HL-60 (cell line): ENCODE measurements around the gene TJP3.

Experiments
- DNase-seq, 2 experiments: peaks; one replicate each; pipeline ENCODE4 v3.0.0-alpha.2; 2010 to 2020; ENCODE audit warnings: low read depth in 1 of 2, low spot score in 1 of 2
- H3K27ac ChIP-seq: fragments of 250-450 bp; sonication (Bioruptor Pico); replicated peaks from 2 replicates; pipeline ENCODE4 v1.5.1; 2020; ENCODE audit warnings: mild to moderate bottlenecking, moderate library complexity
- H3K27me3 ChIP-seq: fragments of 250-450 bp; sonication (Bioruptor Pico); 2 replicates; pipeline ENCODE4 v1.5.1; 2021; ENCODE audit warnings: mild to moderate bottlenecking, moderate library complexity; ENCODE audit not compliant: insufficient read depth, poor library complexity, severe bottlenecking
- H3K4me3 ChIP-seq: replicated peaks from 2 replicates; pipeline ENCODE4 v1.5.1; 2011; ENCODE audit warnings: mild to moderate bottlenecking, control low read depth, low read length; ENCODE audit not compliant: insufficient read depth
- CTCF ChIP-seq: IDR thresholded peaks from one replicate; pipeline ENCODE4 v1.5.1; 2011; ENCODE audit warnings: low read length, control low read depth, inconsistent platforms; ENCODE audit not compliant: insufficient read depth
- GABPA ChIP-seq: IDR thresholded peaks from 2 replicates; pipeline ENCODE4 v1.6.1; 2012; ENCODE audit warnings: low read depth
- POLR2AphosphoS5 ChIP-seq: IDR thresholded peaks from 2 replicates; pipeline ENCODE4 v1.6.1; 2012; ENCODE audit warnings: low read depth
- SPI1 ChIP-seq: IDR thresholded peaks from 2 replicates; pipeline ENCODE4 v1.6.1; 2012; ENCODE audit warnings: low read depth, mild to moderate bottlenecking, borderline replicate concordance
- TF ChIP-seq, protein P1 (sequence below): IDR thresholded peaks from 2 replicates; pipeline ENCODE4 v1.6.1; 2012; ENCODE audit warnings: low read depth; ENCODE audit not compliant: insufficient replicate concordance

TJP3 gene

GRCh38 chr19:3768748-3769099 is 60.5 kb downstream of the TJP3 start:
- DNase-seq, result no peak
- no peak overlapping the region for H3K27ac ChIP-seq
- no peaks in the 10 kb centered on the region for H3K27me3 ChIP-seq
- H3K4me3 ChIP-seq, result no peak overlapping the region
- TF ChIP-seq, protein P1, sequence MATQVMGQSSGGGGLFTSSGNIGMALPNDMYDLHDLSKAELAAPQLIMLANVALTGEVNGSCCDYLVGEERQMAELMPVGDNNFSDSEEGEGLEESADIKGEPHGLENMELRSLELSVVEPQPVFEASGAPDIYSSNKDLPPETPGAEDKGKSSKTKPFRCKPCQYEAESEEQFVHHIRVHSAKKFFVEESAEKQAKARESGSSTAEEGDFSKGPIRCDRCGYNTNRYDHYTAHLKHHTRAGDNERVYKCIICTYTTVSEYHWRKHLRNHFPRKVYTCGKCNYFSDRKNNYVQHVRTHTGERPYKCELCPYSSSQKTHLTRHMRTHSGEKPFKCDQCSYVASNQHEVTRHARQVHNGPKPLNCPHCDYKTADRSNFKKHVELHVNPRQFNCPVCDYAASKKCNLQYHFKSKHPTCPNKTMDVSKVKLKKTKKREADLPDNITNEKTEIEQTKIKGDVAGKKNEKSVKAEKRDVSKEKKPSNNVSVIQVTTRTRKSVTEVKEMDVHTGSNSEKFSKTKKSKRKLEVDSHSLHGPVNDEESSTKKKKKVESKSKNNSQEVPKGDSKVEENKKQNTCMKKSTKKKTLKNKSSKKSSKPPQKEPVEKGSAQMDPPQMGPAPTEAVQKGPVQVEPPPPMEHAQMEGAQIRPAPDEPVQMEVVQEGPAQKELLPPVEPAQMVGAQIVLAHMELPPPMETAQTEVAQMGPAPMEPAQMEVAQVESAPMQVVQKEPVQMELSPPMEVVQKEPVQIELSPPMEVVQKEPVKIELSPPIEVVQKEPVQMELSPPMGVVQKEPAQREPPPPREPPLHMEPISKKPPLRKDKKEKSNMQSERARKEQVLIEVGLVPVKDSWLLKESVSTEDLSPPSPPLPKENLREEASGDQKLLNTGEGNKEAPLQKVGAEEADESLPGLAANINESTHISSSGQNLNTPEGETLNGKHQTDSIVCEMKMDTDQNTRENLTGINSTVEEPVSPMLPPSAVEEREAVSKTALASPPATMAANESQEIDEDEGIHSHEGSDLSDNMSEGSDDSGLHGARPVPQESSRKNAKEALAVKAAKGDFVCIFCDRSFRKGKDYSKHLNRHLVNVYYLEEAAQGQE, result no peak
- TF ChIP-seq SPI1 (no peak), POLR2AphosphoS5 (no peak), CTCF (no peak), GABPA (no peak)

GRCh38 chr19:3769494-3769893 is 61.3 kb downstream of the TJP3 start:
- no peak overlapping the region for H3K27ac ChIP-seq
- no peak overlapping the region for H3K4me3 ChIP-seq
- no peak for TF ChIP-seq SPI1
- no peak for TF ChIP-seq POLR2AphosphoS5
- no peaks in the 10 kb centered on the region for H3K27me3 ChIP-seq
- no peak for DNase-seq

GRCh38 chr19:3770136-3770999 is 62.2 kb downstream of the TJP3 start:
- TF ChIP-seq GABPA (no peak), SPI1 (no peak), CTCF (no peak), POLR2AphosphoS5 (no peak)
- TF ChIP-seq, protein P1, result no peak
- no peak overlapping the region for H3K4me3 ChIP-seq
- no peak for DNase-seq
- H3K27ac ChIP-seq, result no peak overlapping the region
- no peaks in the 10 kb centered on the region for H3K27me3 ChIP-seq

DNA sequence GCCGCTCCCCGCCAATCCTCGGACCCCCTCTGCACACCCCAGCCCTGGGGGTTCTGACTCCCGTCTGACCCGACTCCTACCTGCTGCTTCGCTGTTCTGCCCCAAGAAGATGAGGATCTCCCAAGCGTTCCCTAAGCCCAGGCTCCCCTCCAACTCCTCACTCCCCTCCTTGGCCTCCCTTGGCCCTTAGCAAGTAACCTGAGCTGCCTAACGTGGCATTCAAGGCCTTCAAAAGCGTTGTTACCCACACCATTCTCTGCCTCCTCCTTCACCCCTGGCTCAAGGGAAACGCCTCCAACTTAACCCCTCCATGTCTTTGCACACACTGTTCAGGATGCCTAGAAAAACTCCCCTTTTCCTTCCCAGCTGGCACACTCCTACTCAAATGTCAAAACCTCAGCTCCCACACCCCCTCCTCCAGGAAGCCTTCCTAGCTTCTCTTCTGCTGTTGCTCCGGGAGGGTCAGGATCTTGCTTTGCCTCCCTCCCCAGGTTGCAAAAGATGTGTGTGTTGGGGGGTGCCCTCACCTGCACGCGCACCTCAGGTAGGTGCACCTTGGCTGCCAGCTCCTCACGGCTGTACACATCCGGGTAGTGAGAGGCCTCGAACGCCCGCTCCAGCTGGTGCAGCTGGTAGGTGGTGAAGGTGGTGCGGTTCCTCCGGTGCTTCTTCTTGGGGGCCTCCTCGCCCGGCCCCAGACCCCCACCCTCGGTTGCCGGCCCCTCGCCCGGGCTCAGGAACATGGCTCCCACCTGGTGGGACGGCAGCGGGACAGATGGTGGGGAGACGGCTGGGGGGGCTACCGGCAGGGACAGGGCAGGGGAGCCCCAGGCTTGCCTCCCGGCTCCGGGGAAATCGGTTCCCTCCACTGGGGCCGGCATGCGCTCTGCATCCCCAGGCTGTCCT is 63.1 kb downstream of the TJP3 start:
- Histone ChIP-seq H3K4me3 (no peak overlapping the region), H3K27ac (no peak overlapping the region)
- no peak for DNase-seq

More for the DNA sequence above, 63.1 kb downstream of the TJP3 start:
- no peaks in the 10 kb centered on the region for H3K27me3 ChIP-seq
- no peak for TF ChIP-seq GABPA
